ENCODE data around the gene TMEM130.

Gene TMEM130

DNA sequence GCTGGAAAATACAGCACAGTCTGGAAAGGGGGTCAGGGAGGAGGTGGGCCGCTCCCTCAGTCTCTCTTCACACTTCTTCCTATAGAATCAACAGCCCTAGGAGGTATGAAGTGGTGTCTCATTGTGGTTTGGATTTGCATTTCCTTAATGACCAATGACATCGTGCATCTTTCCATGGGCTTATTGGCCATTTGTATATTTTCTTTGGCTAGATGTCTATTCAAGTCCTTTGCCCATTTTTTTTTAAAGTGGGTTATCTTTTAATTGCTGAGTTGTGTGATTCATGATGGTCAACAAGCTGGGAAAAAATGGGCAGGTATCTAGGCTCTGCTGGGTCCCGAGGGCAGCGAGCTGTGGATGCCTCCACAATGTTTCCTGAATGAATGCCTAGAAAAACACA, 29.1 kb downstream of the TMEM130 start:
- DNase-seq = no peak

DNA sequence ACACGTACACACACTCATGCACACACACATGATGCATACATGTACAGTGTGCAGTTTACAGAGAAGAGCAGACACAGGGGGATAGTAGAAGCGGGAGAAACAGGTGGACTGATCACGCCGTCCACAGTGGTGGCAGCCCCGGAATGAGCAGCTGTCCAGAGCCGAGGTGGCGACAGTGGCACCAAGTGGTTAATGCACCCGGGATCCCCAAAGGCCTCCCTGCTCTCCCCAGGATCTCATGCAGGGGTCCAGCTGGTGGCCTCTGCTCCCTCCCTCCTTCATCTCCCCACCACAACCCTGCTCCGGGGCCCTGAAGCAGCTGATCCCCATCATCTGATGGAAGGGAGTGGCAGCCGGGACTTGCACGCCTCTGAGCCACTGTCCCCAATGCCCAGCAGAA, 29.7 kb downstream of the TMEM130 start:
- no peak for DNase-seq

DNA sequence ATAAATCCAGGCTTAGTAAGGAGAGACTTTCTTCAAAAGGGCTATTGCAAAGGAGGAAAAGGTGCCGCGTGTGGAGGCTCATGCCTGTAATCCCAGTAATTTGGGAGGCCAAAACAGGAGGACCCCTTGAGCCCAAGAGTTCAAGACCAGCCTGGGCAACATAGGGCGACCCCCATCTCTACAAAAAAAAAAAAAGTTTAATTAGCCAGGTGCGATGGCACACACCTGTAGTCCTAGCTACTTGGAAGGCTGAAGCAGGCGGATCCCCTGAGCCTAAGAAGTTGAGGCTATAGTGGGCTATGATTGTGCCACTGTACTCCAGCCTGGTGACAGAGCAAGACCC, 32.2 kb downstream of the TMEM130 start:
- DNase-seq = no peak

DNA sequence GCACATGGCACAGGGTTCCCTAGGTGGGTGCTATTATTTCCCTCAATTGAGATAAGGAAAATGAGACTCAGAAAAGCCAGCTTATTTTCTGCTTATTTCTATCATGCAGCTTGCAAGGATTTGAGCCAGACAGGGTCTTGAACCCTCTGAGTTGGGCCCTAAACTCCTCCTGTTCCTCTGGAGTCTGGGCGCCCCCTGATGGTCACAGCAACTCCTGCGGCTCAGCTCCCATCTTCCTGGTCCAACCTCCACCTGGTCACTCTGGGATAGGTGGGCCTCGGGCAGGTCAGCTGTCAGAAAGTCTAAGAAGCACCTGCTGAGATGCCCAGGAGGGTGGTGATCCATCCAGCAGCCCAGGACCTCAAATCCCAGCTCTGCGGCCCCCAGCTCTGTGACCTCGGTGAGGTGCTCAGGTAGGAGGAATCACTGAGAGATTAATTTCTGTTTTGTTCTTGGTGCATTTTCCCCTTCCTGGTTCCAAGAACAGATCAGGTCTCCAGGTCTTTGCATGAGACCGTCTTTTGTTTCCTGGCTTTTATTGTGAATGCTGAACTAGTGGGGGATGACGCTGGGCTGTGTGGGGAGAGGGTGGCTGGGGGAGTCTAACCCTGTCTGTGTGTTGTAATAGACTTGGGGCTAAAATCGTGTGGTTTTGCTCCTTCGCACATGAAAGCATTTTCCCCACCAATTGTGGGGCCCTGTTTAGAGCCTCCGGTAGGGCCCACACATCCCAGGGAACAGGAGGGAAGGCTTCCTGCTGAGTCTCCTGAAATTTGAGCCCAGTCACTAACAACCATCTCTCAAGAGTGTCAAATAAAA, 32.8 kb downstream of the TMEM130 start:
- peak; percentile 14 to 42 for DNase-seq

DNA sequence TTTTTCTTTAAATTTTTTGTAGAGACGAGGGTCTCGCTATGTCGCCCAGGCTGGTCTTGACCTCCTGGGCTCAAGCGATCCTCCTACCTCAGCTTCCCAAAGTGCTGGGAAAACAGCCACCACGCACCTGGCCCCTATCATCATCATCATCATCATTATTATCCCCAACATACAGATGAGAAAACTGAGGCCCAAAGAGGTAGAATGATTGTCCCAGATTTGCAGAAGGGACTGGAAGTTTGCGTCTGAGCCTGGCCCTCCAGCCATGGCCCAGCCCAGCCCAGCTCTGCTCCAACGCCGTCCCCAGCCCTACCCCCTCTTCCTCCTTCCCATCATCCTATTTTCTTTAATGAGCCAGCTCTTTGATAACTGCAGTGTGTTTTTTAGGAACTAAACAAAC, 34.9 kb downstream of the TMEM130 start:
- no peak for DNase-seq

DNA sequence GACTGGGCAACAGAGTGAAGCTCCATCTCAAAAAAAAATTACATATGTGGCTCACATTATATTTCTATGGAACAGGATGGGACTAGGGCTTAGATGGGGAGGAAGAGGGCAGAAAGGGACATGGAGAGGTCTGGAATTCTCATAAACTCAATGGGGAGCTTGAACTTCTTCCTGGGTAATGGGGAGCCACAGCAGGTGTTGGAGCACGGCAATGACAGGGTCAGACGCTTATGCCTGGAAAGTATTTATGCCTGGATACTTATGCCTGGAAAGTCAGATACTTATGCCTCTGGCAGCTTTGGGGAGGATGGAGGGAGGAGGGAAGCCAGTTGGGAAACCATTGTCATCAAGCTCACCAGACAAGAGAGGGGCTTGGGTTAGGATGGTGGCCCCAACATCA, 36.8 kb downstream of the TMEM130 start:
- no peak for DNase-seq

DNA sequence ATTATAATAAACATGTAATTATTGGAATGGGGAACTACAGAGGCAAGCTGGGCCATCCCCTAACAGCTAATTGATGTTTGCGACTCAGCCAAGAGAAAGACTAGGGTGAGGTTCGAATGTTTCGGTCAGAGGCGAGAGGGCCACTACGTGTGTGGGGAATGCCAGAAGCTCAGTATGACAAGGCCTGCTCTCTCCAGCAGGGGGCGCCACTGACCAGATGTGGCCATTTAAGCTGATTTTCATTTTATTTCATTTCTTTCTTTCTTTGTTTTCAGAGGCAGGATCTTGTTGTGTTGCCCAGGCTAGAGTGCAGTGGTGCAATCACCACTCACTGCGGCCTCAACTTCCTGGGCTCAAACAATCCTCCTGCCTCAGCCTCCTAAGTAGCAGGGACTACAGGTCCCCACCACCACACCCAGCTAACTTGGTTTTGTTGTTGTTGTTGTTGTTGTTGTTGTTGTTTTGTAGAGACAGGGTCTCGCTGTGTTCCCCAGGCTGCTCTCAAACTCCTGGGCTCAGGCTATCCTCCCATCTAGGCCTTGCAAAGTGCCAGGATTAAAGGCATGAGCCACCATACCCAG, 38.1 kb downstream of the TMEM130 start:
- DNase-seq = peak; percentile 7 to 11

DNA sequence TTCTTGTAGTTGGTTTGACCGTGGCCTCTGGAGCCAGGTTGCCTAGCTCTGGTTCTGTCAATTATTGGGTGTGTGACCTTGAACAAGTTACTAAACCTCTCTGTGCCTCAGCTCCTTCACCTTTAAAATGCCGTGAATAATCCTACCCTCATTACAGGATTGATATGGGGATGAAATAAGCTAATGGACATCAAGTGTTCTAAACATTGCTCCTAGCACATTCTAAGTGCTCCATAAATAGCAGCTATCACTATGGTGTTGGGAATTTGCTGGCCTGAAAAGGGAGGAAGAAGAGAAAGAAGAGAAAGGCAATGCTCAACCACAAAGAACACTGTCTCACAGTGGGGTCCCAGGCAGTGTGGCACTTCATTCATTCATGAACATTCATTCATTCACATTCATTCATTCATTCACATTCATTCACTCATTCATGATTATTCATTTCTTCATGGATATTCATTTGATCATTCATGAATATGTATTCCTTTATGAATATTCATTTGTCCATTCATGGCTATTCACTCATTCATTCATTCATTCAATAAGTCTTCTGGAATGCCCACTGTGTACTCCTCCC, 38.8 kb downstream of the TMEM130 start:
- DNase-seq = no peak

DNA sequence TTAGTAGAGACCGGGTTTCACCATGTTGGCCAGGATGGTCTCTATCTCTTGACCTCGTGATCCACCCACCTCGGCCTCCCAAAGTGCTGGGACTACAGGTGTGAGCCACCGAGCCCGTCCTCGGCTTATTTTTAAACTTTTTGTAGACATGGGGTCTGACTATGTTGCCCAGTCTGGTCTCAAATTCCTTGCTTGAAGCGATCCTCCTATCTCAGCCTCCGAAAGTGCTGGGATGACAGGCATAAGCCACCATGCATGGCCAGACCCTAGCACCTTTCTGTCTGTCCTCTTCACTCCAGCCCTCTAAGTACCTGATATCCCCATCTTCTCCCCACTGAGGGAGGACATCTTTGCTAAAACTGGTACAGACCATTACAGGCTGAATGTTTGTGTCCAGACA, 41.4 kb downstream of the TMEM130 start:
- DNase-seq = no peak

DNA sequence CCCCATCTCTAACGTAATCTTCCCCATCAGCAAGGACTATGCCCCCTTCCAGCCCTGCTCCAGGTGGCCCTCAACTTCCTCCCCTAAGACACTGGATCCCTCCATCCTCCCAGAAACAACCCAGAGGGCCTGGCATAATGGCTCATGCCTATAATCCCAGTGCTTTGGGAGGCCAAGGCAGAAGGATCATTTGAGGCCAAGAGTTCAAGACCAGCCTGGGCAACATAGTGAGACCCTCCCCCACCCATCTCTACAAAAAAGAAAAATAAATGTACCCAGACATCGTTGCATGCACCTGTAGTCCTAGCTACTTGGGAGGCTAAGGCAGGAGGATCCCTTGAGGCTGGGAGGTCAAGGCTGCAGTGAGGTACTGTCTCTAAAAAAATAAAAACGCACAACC, 42.6 kb downstream of the TMEM130 start:
- DNase-seq = no peak

DNA sequence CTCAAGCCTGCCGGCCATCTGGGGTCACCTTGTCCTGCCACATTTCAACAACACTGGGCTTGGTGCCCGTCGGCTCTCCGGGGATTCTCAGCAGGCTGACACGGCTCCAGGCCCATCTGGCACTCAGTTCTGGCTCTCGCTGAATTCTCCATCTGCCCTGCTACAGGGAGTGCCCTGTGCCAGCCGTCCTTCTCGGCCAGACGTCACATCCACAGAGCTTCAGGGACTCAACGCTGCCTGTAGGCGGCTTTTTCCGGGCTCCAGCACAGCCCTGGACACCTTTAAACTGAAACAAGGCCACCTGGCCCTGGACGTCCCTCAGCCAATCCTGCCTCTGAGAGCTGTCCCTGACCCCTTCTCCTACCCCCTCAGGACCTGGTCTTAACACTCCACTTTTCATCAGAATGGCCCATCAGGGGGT, 43.0 kb downstream of the TMEM130 start:
- DNase-seq = no peak

DNA sequence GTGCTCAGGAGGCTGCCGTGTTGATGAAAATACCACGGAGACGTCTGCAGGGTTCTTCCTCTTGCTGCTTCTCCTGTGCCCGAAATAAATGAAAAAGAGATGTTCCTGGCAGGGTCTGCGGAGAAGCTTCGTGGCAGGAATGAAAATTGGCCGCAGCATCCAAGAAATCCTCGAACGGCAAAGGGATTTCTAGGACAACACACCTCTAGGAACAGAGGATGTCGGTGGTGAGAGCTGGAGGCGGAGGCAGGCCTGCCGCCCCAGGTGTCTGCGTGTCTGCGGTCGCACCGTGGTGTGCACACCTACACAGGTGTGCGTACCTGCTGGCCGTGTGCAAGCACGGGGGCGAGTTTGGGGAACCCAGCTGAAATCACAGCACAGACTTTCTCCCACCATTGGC, 43.4 kb downstream of the TMEM130 start:
- no peak for DNase-seq

DNA sequence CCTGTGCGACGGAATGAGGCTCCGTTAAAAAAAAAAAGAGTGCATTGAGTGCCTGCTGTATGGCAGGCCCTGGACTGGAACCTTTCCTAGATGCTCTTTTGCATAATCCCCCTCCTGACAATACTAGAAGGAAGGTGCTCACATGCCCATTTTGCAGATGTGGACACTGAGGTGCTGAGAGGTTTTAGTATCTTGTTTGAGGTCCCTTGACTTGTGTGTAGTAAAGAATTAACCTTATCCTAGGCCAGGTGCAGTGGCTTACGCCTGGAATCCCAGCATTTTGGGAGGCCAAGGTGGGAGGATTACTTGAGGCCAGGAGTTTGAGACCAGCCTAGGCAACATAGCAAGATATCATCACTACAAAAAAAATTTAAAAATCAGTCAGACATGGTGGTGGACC, 46.6 kb downstream of the TMEM130 start:
- no peak for DNase-seq

DNA sequence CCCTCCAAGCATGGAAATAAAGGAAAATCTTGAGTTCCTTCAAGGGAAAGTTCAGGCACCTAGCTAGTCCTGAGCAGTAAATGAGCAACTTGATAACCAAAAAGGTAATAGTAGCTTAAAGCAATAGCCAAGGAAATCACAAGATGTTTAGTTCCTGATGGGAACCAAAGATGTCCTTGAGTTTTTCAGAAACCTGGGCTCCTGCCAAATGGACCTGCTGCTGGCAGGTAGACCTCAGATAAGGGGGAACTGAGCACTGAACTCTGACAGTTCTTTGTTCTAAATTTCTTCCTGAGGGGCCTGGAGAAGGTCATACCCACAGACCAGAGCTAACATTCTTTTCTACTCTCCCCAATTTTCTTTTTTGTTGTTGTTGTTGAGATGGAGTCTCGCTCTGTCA, 48.5 kb downstream of the TMEM130 start:
- DNase-seq = no peak

DNA sequence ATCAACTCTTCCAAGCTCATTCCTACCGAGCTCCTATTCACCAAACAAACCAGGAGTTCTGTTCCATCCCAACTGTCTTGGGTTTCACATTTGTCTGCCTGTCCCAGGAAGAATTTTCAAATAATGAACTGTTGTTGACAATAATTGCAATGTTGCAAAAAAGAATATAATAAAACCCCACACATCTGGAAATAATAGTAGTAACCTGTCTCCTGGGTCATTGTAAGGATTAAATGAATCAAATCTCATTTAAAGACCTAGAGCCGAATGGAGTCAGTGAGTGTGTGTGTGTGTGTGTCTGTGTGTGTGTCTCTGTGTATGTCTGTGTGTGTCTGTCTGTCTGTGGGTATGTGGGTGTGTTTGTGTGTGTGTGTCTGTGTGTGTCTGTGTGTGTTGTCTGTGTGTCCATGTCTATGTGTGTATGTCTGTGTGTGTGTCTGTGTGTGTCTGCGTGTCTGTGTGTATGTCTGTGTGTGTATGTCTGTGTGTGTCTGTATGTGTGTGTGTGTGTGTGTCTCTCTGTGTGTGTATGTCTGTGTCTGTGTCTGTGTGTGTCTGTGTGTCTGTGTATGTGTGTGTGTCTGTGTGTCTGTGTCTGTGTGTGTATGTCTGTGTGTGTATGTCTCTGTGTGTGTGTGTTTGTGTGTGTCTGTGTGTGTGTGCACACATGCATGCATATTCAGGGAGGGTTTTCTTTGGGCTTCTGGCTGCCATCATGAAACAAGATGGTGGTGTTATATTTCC, 52.7 kb downstream of the TMEM130 start:
- no peak for DNase-seq

DNA sequence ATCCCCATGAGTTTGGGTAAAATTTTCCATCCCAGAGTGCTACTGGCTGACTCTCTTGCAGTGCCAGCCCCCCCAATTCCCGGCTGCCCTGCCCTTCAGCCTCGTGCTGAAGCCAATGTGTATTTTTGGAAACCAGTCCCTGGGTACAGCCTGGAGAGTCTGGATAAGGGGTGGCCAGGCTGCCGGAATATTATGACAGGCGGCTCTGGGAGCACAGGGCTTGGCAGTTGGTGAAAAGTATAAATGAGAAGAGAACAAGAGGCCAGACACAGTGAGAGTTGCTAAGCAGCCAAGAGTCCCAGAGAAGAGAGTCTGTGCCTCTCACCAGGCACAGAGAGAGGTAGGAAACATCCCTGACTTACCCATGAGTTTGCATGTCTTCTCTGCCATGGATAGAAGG, 53.6 kb downstream of the TMEM130 start:
- DNase-seq = no peak

DNA sequence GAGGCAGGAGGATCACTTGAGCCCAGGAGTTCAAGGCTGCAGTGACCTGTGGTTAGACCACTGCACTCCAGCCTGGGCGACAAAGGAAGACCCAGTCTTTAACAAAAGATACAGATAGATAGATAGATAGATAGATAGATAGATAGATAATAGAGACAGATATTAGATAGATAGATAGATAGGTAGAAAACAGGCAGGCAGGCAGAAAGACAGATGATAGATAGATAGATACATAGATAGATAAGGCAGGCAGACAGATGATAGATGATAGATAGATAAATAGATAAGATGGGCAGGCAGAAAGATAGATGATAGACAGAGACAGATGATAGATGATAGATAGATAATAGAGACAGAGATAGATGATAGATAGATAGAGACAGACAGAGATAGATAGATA, 54.5 kb downstream of the TMEM130 start:
- DNase-seq = no peak

DNA sequence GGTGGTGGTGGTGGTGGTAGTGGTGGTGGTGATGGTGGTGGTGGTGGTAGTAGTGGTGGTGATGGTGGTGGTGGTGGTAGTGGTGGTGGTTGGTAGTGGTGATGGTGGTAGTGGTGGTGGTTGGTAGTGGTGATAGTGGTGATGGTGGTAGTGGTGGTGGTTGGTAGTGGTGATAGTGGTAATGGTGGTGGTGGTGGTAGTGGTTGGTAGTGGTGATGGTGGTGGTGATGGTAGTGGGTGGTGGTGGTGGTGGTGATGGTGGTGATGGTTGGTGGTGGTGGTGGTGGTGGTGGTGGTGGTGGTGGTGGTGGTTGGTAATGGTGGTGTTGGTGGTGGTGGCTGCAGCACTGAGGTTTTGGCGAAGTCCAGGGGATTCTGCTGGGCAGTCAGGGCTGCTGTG, 58.5 kb downstream of the TMEM130 start:
- DNase-seq = no peak

DNA sequence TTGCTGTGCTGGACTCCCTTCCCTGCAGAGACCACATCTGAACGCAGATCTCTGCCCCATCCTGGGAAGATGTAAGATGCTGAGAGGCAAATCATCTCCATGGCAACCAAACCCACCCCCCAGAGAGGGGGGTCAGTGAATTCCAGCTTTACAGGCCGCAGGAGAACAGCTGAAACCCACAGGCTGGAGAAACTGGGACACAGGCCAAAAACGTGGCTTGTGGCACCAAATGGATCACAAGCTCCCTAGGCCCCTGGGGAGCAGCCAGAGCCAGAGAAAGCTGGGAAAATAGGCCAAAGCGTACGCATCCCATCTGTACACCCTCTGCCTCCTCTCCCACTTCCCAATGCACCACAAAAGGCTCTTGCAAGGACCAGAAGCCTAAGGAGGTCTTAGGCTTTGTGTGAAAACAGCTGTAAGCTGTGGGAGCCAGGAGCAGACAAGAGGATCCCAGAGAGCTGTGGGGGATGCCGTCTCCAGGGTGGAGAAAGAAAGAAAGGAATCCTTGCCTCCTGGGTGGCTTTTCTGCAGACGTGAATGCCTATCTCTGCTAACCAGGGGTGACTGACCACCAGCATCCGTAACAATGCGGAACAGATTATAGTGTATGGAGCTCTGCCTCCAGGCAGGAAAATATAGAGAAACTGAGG, 59.5 kb downstream of the TMEM130 start:
- no peak for DNase-seq

DNA sequence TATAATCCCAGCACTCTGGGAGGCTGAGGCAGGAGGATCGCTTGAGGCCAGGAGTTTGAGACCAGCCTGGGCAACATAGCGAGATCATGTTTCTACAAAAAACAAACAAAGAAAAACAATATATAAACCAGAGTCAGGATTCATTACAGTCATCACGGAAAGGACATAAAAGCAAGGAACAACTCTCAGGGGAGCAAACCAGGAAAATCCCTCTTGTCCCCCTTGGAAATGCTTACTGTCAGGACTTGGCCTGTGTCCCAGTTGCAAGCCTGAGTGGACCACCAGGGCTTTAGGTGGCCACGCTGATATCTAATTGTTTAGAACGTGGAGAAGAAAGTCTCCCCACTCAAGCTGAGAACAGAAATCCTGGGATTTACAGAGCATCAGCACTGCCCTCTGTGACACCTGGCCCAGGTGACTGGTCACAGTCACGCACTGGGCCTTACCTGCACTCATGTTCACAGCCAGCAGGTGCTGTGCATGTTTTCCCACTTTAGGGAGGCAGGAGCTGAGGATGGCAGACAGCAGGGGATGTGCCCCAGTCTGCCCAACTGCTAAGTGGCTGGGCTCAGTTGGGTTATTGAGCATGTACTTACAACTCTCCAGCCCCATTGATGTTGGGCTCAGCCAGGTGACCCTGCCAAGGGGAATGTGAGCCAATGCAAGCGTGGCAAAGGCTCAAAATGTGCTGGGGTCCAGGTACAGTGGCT, 60.9 kb downstream of the TMEM130 start:
- no peak for DNase-seq

DNA sequence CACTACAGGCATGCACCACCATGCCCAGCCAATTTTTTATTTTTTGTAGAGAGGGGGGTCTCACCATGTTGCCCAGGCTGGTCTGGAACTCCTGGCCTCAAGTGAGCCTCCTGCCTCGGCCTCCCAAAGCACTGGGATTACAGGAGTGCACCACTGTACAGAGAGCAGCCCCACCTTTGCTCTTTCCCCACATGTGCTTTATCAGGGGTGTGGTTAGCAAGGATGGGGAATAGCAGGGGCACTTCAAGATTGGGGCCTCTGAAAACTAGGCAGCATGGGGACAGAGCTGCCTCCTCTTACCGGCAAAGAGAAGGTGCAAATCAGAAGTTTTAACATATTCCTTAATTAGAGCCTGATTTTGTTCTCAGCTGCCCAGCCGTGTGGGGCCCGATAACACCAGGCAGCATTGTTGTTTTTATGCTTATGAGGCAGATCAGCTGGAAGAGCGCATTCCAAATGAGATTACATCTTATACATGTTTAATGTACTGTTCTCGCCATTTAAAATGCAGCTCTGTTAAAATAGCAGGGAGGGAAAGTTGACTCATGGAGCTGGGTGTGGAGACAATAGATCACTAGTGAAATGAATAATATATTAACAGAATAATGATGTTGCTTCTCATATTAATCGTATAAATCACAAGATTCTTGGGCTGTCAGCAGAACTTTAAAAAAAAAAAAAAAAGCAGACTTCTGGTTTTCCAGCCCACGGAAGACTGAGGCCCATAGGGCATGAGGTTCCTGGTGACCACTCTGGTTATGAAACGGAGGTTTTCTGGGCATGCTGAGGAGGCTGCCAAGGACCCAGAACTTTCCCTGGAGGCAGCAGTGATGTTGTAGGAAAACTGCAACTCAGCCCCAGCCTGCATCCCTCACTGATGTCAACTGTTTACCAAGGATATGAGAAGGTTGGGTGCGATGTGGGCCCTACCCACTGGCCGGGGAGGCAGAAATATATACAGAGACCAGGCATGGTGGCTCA, 62.5 kb downstream of the TMEM130 start:
- DNase-seq = no peak
